WTC11 (cell line): ENCODE data around the gene BLVRA. TPM values are rescaled to one million over a fixed set of nuclear protein-coding genes. Genes with fewer than 3 reads are reported as not detected.

Source experiments
- ATAC-seq: fragments of 200-7000 bp; cut with Tn5 transposase; 2 replicates; pipeline ENCODE4 v1.10.0; 2021; ENCODE audit warnings: mild to moderate bottlenecking, moderate library complexity
- CTCF ChIA-PET: fragments of 300-600 bp; sonication (Branson Sonifier 250); formaldehyde crosslinking; loops from one replicate; lab custom pipeline; 2021; ENCODE audit warnings: antibody characterized with exemption; lab: Charles Lee
- POLR2A ChIA-PET: fragments of 350-600 bp; sonication (Branson Sonifier 250); formaldehyde crosslinking; loops from one replicate; lab custom pipeline; 2021; ENCODE audit warnings: antibody characterized with exemption; lab: Charles Lee
- DNase-seq: peaks from one replicate; pipeline ENCODE4 v3.0.0; 2021; ENCODE audit warnings: low spot score
- H3K27ac Mint-ChIP-seq: 2 replicates; pipeline ENCODE4 v1.8.0; 2021; ENCODE audit warnings: mixed read lengths
- H3K27me3 Mint-ChIP-seq: 2 replicates; pipeline ENCODE4 v1.8.0; 2021; ENCODE audit warnings: low read depth, mild to moderate bottlenecking, moderate library complexity, mixed read lengths
- H3K36me3 Mint-ChIP-seq: 2 replicates; pipeline ENCODE4 v1.8.0; 2021; ENCODE audit warnings: mixed read lengths
- H3K4me1 Mint-ChIP-seq: 2 replicates; pipeline ENCODE4 v1.8.0; 2022; ENCODE audit warnings: mixed read lengths
- H3K4me3 Mint-ChIP-seq: 2 replicates; pipeline ENCODE4 v1.8.0; 2021; ENCODE audit warnings: mild to moderate bottlenecking, moderate library complexity, mixed read lengths
- H3K9me3 Mint-ChIP-seq: 2 replicates; pipeline ENCODE4 v1.8.0; 2021; ENCODE audit warnings: mixed read lengths
- EMX1 ChIP-seq: fragments of 250-450 bp; sonication (Bioruptor Pico); IDR thresholded peaks from 2 replicates; pipeline ENCODE4 v1.8.0; 2021; ENCODE audit warnings: mild to moderate bottlenecking
- KAT7 ChIP-seq: sonication (generic); formaldehyde crosslinking; IDR thresholded peaks from 2 replicates; pipeline ENCODE4 v1.8.1; 2023; ENCODE audit warnings: missing genetic modification reagents, mild to moderate bottlenecking, borderline replicate concordance
- NFE2L1 ChIP-seq: sonication (generic); formaldehyde crosslinking; IDR thresholded peaks from 2 replicates; pipeline ENCODE4 v1.8.1; 2023; ENCODE audit warnings: missing genetic modification reagents
- NR1H2 ChIP-seq: sonication (generic); formaldehyde crosslinking; IDR thresholded peaks from 2 replicates; pipeline ENCODE4 v1.9.0; 2021; ENCODE audit warnings: mild to moderate bottlenecking, moderate library complexity, missing genetic modification reagents
- SP1 ChIP-seq: sonication (generic); formaldehyde crosslinking; conservative IDR thresholded peaks from 2 replicates; pipeline ENCODE4 v1.8.1; 2022; ENCODE audit warnings: missing genetic modification reagents
- ZNF219 ChIP-seq: sonication (generic); formaldehyde crosslinking; IDR thresholded peaks from 2 replicates; pipeline ENCODE4 v1.8.0; 2023; ENCODE audit warnings: missing genetic modification reagents, mild to moderate bottlenecking, borderline replicate concordance
- ZNF317 ChIP-seq: sonication (generic); formaldehyde crosslinking; IDR thresholded peaks from 2 replicates; pipeline ENCODE4 v1.8.1; 2023; ENCODE audit warnings: low read depth, mild to moderate bottlenecking, moderate library complexity, missing genetic modification reagents, borderline replicate concordance
- ZNF671 ChIP-seq: fragments of 250-450 bp; sonication (Bioruptor Pico); IDR thresholded peaks from 2 replicates; pipeline ENCODE4 v1.8.0; 2021; ENCODE audit warnings: mild to moderate bottlenecking
- total RNA-seq: library from RNA; stranded (reverse); gene quantifications from 3 replicates; pipeline ENCODE4 v1.2.3, GENCODE V29; 2021
- TF ChIP-seq, protein P1 (sequence below): sonication (generic); formaldehyde crosslinking; conservative IDR thresholded peaks from 2 replicates; pipeline ENCODE4 v1.8.1; 2023; ENCODE audit warnings: mild to moderate bottlenecking, low read depth, missing genetic modification reagents, moderate library complexity
- TF ChIP-seq, protein P2 (sequence below): sonication (generic); formaldehyde crosslinking; IDR thresholded peaks from 2 replicates; pipeline ENCODE4 v1.8.1; 2023; ENCODE audit warnings: mild to moderate bottlenecking, missing genetic modification reagents, moderate library complexity
- TF ChIP-seq, protein P3 (sequence below): sonication (generic); formaldehyde crosslinking; IDR thresholded peaks from 2 replicates; pipeline ENCODE4 v1.8.0; 2023; ENCODE audit warnings: missing genetic modification reagents, mild to moderate bottlenecking, borderline replicate concordance
- TF ChIP-seq, protein P4 (sequence below): fragments of 200-600 bp; IDR thresholded peaks from 2 replicates; pipeline ENCODE4 v1.8.0; 2022; ENCODE audit warnings: antibody characterized with exemption
- TF ChIP-seq, protein P5 (sequence below): sonication (generic); formaldehyde crosslinking; IDR thresholded peaks from 2 replicates; pipeline ENCODE4 v1.8.0; 2023; ENCODE audit warnings: missing genetic modification reagents

The BLVRA gene
- total RNA-seq, 1 experiment from 2014 or later = 35.5 TPM

DNA sequence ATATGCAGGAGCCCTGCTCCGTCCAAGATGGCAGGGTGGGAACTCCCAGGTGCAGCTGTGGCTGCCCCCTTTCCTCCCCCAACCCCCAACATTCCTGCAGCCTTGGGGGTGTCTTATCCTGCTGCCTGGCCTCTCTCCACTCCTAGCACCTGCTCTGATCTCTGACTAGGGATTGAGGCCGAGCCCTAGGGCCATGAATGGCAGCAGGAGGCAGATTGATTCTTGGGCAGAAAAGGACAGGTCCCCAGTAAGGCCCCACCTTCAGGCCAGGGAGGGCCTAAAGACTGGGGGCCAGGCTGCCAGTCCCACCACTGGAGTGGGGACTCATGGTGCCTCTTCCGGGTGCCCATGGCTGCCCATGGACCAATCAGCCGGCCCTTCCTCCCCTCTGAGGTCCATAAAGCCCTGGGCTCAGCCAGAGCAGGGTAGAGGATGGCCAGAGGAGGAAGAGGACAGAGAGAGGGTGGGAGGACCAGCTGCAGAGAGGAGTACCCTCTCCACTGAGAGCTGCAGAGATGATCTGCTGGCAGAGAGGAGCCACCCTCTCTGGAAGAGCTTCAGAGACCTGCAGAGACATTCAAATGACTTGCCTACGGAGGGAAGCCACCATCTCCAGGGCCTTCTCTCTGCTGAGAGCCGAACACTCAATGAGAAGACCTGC is 20.9 kb upstream of the BLVRA start (continued):
- TF ChIP-seq, protein P1, sequence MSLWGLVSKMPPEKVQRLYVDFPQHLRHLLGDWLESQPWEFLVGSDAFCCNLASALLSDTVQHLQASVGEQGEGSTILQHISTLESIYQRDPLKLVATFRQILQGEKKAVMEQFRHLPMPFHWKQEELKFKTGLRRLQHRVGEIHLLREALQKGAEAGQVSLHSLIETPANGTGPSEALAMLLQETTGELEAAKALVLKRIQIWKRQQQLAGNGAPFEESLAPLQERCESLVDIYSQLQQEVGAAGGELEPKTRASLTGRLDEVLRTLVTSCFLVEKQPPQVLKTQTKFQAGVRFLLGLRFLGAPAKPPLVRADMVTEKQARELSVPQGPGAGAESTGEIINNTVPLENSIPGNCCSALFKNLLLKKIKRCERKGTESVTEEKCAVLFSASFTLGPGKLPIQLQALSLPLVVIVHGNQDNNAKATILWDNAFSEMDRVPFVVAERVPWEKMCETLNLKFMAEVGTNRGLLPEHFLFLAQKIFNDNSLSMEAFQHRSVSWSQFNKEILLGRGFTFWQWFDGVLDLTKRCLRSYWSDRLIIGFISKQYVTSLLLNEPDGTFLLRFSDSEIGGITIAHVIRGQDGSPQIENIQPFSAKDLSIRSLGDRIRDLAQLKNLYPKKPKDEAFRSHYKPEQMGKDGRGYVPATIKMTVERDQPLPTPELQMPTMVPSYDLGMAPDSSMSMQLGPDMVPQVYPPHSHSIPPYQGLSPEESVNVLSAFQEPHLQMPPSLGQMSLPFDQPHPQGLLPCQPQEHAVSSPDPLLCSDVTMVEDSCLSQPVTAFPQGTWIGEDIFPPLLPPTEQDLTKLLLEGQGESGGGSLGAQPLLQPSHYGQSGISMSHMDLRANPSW (CRISPR knock-in tag) = no peak

DNA sequence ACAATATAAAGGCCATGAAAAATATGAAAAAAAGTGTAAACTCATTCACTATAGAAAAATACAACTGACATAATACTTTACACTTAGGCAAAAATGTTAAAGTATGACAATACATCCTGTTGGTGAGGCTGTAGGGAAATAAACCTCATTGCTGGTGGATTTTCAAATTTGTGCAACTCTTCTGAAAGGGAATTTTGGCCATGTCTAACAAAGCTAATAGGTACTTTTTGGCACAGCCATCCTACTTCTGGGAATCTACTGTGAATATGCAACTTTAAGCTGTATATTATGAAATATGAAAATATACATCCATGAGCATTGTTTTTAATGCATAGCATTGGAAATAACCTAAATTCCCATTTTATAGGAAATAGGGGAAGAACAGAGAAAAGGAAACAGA is 15.8 kb upstream of the BLVRA start:
- ATAC-seq (no peak), DNase-seq (no peak)
- Mint-ChIP-seq H3K4me3 (no peak overlapping the region), H3K36me3 (no peaks in the 10 kb centered on the region), H3K27me3 (peaks cover under 1% of the 10 kb centered on the region), H3K4me1 (no peaks in the 10 kb centered on the region), H3K9me3 (peaks cover 9% of the 10 kb centered on the region), H3K27ac (no peak overlapping the region)
- ChIA-PET POLR2A (no interaction called here), CTCF (interaction anchor here (0.6 kb wide), 1 partner anchor 186 kb away, joined by 3 read pairs; no protein-coding TSS in a partner anchor)
- no peak for TF ChIP-seq NR1H2 (CRISPR knock-in tag)
- no peak for TF ChIP-seq NFE2L1 (CRISPR knock-in tag)
- TF ChIP-seq, protein P2, sequence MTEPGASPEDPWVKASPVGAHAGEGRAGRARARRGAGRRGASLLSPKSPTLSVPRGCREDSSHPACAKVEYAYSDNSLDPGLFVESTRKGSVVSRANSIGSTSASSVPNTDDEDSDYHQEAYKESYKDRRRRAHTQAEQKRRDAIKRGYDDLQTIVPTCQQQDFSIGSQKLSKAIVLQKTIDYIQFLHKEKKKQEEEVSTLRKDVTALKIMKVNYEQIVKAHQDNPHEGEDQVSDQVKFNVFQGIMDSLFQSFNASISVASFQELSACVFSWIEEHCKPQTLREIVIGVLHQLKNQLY (CRISPR knock-in tag) = no peak
- TF ChIP-seq ZNF671 (CRISPR knock-in tag) = no peak
- TF ChIP-seq, protein P3, sequence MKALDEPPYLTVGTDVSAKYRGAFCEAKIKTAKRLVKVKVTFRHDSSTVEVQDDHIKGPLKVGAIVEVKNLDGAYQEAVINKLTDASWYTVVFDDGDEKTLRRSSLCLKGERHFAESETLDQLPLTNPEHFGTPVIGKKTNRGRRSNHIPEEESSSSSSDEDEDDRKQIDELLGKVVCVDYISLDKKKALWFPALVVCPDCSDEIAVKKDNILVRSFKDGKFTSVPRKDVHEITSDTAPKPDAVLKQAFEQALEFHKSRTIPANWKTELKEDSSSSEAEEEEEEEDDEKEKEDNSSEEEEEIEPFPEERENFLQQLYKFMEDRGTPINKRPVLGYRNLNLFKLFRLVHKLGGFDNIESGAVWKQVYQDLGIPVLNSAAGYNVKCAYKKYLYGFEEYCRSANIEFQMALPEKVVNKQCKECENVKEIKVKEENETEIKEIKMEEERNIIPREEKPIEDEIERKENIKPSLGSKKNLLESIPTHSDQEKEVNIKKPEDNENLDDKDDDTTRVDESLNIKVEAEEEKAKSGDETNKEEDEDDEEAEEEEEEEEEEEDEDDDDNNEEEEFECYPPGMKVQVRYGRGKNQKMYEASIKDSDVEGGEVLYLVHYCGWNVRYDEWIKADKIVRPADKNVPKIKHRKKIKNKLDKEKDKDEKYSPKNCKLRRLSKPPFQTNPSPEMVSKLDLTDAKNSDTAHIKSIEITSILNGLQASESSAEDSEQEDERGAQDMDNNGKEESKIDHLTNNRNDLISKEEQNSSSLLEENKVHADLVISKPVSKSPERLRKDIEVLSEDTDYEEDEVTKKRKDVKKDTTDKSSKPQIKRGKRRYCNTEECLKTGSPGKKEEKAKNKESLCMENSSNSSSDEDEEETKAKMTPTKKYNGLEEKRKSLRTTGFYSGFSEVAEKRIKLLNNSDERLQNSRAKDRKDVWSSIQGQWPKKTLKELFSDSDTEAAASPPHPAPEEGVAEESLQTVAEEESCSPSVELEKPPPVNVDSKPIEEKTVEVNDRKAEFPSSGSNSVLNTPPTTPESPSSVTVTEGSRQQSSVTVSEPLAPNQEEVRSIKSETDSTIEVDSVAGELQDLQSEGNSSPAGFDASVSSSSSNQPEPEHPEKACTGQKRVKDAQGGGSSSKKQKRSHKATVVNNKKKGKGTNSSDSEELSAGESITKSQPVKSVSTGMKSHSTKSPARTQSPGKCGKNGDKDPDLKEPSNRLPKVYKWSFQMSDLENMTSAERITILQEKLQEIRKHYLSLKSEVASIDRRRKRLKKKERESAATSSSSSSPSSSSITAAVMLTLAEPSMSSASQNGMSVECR (CRISPR knock-in tag) = no peak
- TF ChIP-seq ZNF317 (CRISPR knock-in tag) = no peak
- no peak for TF ChIP-seq EMX1 (CRISPR knock-in tag)
- TF ChIP-seq, protein P4, sequence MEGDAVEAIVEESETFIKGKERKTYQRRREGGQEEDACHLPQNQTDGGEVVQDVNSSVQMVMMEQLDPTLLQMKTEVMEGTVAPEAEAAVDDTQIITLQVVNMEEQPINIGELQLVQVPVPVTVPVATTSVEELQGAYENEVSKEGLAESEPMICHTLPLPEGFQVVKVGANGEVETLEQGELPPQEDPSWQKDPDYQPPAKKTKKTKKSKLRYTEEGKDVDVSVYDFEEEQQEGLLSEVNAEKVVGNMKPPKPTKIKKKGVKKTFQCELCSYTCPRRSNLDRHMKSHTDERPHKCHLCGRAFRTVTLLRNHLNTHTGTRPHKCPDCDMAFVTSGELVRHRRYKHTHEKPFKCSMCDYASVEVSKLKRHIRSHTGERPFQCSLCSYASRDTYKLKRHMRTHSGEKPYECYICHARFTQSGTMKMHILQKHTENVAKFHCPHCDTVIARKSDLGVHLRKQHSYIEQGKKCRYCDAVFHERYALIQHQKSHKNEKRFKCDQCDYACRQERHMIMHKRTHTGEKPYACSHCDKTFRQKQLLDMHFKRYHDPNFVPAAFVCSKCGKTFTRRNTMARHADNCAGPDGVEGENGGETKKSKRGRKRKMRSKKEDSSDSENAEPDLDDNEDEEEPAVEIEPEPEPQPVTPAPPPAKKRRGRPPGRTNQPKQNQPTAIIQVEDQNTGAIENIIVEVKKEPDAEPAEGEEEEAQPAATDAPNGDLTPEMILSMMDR = no peak
- TF ChIP-seq ZNF219 (CRISPR knock-in tag) = no peak
- TF ChIP-seq, protein P5, sequence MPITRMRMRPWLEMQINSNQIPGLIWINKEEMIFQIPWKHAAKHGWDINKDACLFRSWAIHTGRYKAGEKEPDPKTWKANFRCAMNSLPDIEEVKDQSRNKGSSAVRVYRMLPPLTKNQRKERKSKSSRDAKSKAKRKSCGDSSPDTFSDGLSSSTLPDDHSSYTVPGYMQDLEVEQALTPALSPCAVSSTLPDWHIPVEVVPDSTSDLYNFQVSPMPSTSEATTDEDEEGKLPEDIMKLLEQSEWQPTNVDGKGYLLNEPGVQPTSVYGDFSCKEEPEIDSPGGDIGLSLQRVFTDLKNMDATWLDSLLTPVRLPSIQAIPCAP = no peak
- TF ChIP-seq SP1 (CRISPR knock-in tag) = no peak
- no peak for TF ChIP-seq KAT7 (CRISPR knock-in tag)
